ENCODE measurements around the gene DYSF. TPM values are rescaled to one million over a fixed set of nuclear protein-coding genes. Genes with fewer than 3 reads are reported as not detected.

Gene DYSF
- total RNA-seq, 1 donor from 2014 or later = 11.1 TPM

- TF ChIP-seq, protein P1, sequence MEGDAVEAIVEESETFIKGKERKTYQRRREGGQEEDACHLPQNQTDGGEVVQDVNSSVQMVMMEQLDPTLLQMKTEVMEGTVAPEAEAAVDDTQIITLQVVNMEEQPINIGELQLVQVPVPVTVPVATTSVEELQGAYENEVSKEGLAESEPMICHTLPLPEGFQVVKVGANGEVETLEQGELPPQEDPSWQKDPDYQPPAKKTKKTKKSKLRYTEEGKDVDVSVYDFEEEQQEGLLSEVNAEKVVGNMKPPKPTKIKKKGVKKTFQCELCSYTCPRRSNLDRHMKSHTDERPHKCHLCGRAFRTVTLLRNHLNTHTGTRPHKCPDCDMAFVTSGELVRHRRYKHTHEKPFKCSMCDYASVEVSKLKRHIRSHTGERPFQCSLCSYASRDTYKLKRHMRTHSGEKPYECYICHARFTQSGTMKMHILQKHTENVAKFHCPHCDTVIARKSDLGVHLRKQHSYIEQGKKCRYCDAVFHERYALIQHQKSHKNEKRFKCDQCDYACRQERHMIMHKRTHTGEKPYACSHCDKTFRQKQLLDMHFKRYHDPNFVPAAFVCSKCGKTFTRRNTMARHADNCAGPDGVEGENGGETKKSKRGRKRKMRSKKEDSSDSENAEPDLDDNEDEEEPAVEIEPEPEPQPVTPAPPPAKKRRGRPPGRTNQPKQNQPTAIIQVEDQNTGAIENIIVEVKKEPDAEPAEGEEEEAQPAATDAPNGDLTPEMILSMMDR (IDR thresholded peaks at IDR 0.05; ENCODE audit: partially characterized antibody, unreplicated experiment) = no peak
- H3K4me1 Mint-ChIP-seq (ENCODE audit: low read depth, unreplicated experiment) = peaks cover 2% of the 10 kb centered on the region
- H3K9me3 Mint-ChIP-seq (ENCODE audit: unreplicated experiment) = peaks cover 1% of the 10 kb centered on the region
- H3K27me3 Mint-ChIP-seq (ENCODE audit: unreplicated experiment) = peaks cover 3% of the 10 kb centered on the region
- H3K36me3 Mint-ChIP-seq (ENCODE audit: unreplicated experiment) = no peaks in the 10 kb centered on the region
- no peak for DNase-seq
- no peak overlapping the region for H3K27ac Mint-ChIP-seq (ENCODE audit: unreplicated experiment)
- H3K4me3 Mint-ChIP-seq (ENCODE audit: unreplicated experiment) = no peak overlapping the region
These were observed 163.9 kb downstream of the DYSF start for GRCh38 chr2:71617266-71617665.

- TF ChIP-seq, protein P1 (IDR thresholded peaks at IDR 0.05; ENCODE audit: partially characterized antibody, unreplicated experiment) = no peak
- Mint-ChIP-seq H3K4me1 (ENCODE audit: low read depth, unreplicated experiment) (peaks cover 2% of the 10 kb centered on the region), H3K36me3 (ENCODE audit: unreplicated experiment) (no peaks in the 10 kb centered on the region), H3K9me3 (ENCODE audit: unreplicated experiment) (peaks cover 1% of the 10 kb centered on the region), H3K27me3 (ENCODE audit: unreplicated experiment) (peaks cover under 1% of the 10 kb centered on the region), H3K27ac (ENCODE audit: unreplicated experiment) (no peak overlapping the region), H3K4me3 (ENCODE audit: unreplicated experiment) (no peak overlapping the region)
- DNase-seq = no peak
These were observed 165.2 kb downstream of the DYSF start for GRCh38 chr2:71618327-71619113.

DNA sequence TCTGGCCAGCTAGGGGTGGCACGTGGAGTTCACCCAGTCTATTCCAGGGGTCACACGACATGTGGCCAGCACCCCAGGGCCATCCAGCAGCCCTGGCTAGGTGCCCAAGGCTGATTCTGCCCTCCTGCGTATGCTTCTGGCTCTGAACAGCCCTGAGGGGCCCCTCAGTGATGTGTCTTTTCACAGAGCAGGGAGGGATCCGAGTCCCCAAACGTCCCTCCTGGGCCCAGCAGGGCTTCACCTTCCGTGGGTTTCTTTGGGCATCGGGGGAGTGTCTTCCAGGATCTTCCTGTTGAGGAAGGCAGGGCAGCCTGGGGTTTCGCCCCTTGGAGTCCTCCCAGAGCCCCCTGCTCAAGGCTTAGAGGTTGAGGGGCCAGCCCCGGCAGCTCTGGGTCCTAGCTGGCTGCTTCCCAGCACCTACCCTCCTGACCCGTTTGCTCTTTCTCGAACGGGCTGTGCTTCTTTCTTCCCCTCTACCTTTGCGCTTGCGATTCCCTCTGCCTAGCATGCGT, 165.9 kb downstream of the DYSF start:
- H3K27me3 Mint-ChIP-seq (ENCODE audit: unreplicated experiment) = peaks cover 2% of the 10 kb centered on the region
- H3K36me3 Mint-ChIP-seq (ENCODE audit: unreplicated experiment) = no peaks in the 10 kb centered on the region
- TF ChIP-seq, protein P1 (IDR thresholded peaks at IDR 0.05; ENCODE audit: partially characterized antibody, unreplicated experiment) = no peak
- H3K9me3 Mint-ChIP-seq (ENCODE audit: unreplicated experiment) = peaks cover 1% of the 10 kb centered on the region
- peaks cover 2% of the 10 kb centered on the region for H3K4me1 Mint-ChIP-seq (ENCODE audit: low read depth, unreplicated experiment)
- no peak overlapping the region for H3K4me3 Mint-ChIP-seq (ENCODE audit: unreplicated experiment)
- H3K27ac Mint-ChIP-seq (ENCODE audit: unreplicated experiment) = no peak overlapping the region
- DNase-seq = no peak

GRCh38 chr2:71620116-71620515, 166.8 kb downstream of the DYSF start:
- Mint-ChIP-seq H3K36me3 (ENCODE audit: unreplicated experiment) (no peaks in the 10 kb centered on the region), H3K4me1 (ENCODE audit: low read depth, unreplicated experiment) (peaks cover 1% of the 10 kb centered on the region), H3K27me3 (ENCODE audit: unreplicated experiment) (peaks cover 2% of the 10 kb centered on the region), H3K4me3 (ENCODE audit: unreplicated experiment) (no peak overlapping the region), H3K9me3 (ENCODE audit: unreplicated experiment) (no peaks in the 10 kb centered on the region), H3K27ac (ENCODE audit: unreplicated experiment) (no peak overlapping the region)
- TF ChIP-seq, protein P1 (IDR thresholded peaks at IDR 0.05; ENCODE audit: partially characterized antibody, unreplicated experiment) = no peak
- DNase-seq = no peak

GRCh38 chr2:71620851-71621251, 167.5 kb downstream of the DYSF start:
- Mint-ChIP-seq H3K27me3 (ENCODE audit: unreplicated experiment) (peaks cover 2% of the 10 kb centered on the region), H3K36me3 (ENCODE audit: unreplicated experiment) (no peaks in the 10 kb centered on the region), H3K4me3 (ENCODE audit: unreplicated experiment) (no peak overlapping the region), H3K4me1 (ENCODE audit: low read depth, unreplicated experiment) (peaks cover 2% of the 10 kb centered on the region), H3K27ac (ENCODE audit: unreplicated experiment) (no peak overlapping the region), H3K9me3 (ENCODE audit: unreplicated experiment) (no peaks in the 10 kb centered on the region)
- no peak for DNase-seq
- TF ChIP-seq, protein P1 (IDR thresholded peaks at IDR 0.05; ENCODE audit: partially characterized antibody, unreplicated experiment) = no peak
